Ishikawa (cell line): ENCODE measurements around the gene VWC2L.

Experiments
- CEBPB ChIP-seq: IDR thresholded peaks from 2 replicates; pipeline ENCODE4 v1.6.1; 2012
- EGR1 ChIP-seq: IDR thresholded peaks from 2 replicates; pipeline ENCODE4 v1.6.1; 2012
- EP300 ChIP-seq: IDR thresholded peaks from 2 replicates; pipeline ENCODE4 v1.6.1; 2012; ENCODE audit warnings: borderline replicate concordance
- FOXM1 ChIP-seq: IDR thresholded peaks from 2 replicates; pipeline ENCODE4 v1.6.1; 2012; ENCODE audit warnings: low read depth, borderline replicate concordance
- NFIC ChIP-seq: IDR thresholded peaks from 2 replicates; pipeline ENCODE4 v1.6.1; 2012
- RAD21 ChIP-seq: IDR thresholded peaks from 2 replicates; pipeline ENCODE4 v1.6.1; 2012; ENCODE audit warnings: low read depth
- TAF1 ChIP-seq: IDR thresholded peaks from 2 replicates; pipeline ENCODE4 v1.6.1; 2012; ENCODE audit warnings: low read depth, mild to moderate bottlenecking
- TCF12 ChIP-seq: IDR thresholded peaks from 2 replicates; pipeline ENCODE4 v1.6.1; 2012; ENCODE audit warnings: low read depth
- TEAD4 ChIP-seq: IDR thresholded peaks from 2 replicates; pipeline ENCODE4 v1.6.1; 2012
- YY1 ChIP-seq: IDR thresholded peaks from 2 replicates; pipeline ENCODE4 v1.6.1; 2012; ENCODE audit warnings: low read depth
- TF ChIP-seq, protein P1 (sequence below): IDR thresholded peaks from 2 replicates; pipeline ENCODE4 v1.6.1; 2012
- TF ChIP-seq, protein P2 (sequence below): IDR thresholded peaks from 2 replicates; pipeline ENCODE4 v1.6.1; 2012; ENCODE audit warnings: low read depth, mild to moderate bottlenecking
- TF ChIP-seq, protein P3 (sequence below): IDR thresholded peaks from 2 replicates; pipeline ENCODE4 v1.6.1; 2012

GRCh38 chr2:214587442-214587841 is 176.6 kb downstream of the VWC2L start:
- TF ChIP-seq, protein P1, sequence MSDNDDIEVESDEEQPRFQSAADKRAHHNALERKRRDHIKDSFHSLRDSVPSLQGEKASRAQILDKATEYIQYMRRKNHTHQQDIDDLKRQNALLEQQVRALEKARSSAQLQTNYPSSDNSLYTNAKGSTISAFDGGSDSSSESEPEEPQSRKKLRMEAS, result no peak
- TF ChIP-seq YY1 (no peak), RAD21 (no peak), TCF12 (no peak), EP300 (no peak), CEBPB (no peak), EGR1 (no peak), TEAD4 (no peak), FOXM1 (no peak), TAF1 (no peak), NFIC (no peak)
- TF ChIP-seq, protein P2, sequence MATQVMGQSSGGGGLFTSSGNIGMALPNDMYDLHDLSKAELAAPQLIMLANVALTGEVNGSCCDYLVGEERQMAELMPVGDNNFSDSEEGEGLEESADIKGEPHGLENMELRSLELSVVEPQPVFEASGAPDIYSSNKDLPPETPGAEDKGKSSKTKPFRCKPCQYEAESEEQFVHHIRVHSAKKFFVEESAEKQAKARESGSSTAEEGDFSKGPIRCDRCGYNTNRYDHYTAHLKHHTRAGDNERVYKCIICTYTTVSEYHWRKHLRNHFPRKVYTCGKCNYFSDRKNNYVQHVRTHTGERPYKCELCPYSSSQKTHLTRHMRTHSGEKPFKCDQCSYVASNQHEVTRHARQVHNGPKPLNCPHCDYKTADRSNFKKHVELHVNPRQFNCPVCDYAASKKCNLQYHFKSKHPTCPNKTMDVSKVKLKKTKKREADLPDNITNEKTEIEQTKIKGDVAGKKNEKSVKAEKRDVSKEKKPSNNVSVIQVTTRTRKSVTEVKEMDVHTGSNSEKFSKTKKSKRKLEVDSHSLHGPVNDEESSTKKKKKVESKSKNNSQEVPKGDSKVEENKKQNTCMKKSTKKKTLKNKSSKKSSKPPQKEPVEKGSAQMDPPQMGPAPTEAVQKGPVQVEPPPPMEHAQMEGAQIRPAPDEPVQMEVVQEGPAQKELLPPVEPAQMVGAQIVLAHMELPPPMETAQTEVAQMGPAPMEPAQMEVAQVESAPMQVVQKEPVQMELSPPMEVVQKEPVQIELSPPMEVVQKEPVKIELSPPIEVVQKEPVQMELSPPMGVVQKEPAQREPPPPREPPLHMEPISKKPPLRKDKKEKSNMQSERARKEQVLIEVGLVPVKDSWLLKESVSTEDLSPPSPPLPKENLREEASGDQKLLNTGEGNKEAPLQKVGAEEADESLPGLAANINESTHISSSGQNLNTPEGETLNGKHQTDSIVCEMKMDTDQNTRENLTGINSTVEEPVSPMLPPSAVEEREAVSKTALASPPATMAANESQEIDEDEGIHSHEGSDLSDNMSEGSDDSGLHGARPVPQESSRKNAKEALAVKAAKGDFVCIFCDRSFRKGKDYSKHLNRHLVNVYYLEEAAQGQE, result no peak
- TF ChIP-seq, protein P3, sequence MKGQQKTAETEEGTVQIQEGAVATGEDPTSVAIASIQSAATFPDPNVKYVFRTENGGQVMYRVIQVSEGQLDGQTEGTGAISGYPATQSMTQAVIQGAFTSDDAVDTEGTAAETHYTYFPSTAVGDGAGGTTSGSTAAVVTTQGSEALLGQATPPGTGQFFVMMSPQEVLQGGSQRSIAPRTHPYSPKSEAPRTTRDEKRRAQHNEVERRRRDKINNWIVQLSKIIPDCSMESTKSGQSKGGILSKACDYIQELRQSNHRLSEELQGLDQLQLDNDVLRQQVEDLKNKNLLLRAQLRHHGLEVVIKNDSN, result no peak
